Omental fat pad (tissue), 4 donors: Measurements from ENCODE around the gene DCUN1D2. TPM values are rescaled to one million over a fixed set of nuclear protein-coding genes. Genes with fewer than 3 reads are reported as not detected.
"Not testable (repeated sequence)": the region's sequence is repeated elsewhere in the genome, so short reads cannot be mapped to it uniquely, and the experiment has no call there.

Experiments used
- ATAC-seq: fragments of 150-250 bp; one replicate; pipeline ENCODE4 v1.9.1; 2016; ENCODE audit warnings: mild to moderate bottlenecking, moderate library complexity; ENCODE audit not compliant: low FRiP score
- DNase-seq: peaks from one replicate; pipeline ENCODE4 v3.0.0-alpha.2; 2019; ENCODE audit warnings: low spot score
- CTCF ChIP-seq, 3 donors: fragments of 450-650 bp; IDR thresholded peaks; one replicate each; pipeline ENCODE4 v1.5.1; 2016 to 2017; ENCODE audit warnings: antibody characterized with exemption in 3 of 3, mild to moderate bottlenecking in 3 of 3, moderate library complexity in 2 of 3
- total RNA-seq, 4 donors: library from RNA; depleted of rRNA; stranded (reverse); fragments of >200 nt; gene quantifications; one replicate each; pipeline ENCODE4 v1.1.0, GENCODE V29; 2016

The DCUN1D2 gene
- total RNA-seq, 4 donors from 2014 or later, result 10.9 to 28.4 (median 14.5) TPM

DNA sequence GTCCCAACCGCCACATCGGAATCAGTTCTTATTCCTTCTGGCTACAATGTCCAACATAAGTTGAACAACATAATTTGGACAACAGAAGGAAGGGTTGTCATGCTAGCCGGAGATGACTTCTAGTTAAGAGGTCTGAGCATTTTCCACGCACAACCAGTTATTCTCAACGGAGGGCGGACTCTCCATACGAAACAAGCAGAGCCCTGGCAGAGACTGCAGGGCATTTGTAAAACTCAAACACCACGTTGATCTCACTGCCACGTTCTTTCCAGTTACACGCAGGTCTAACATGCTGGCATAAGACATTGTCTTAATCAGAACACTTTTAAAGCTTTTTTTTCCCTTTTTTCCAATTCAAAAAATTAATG lies 38.3 kb upstream of the DCUN1D2 start:
- TF ChIP-seq CTCF (IDR thresholded peaks at IDR 0.05), result no peak
- DNase-seq (no peak), ATAC-seq (no peak)

DNA sequence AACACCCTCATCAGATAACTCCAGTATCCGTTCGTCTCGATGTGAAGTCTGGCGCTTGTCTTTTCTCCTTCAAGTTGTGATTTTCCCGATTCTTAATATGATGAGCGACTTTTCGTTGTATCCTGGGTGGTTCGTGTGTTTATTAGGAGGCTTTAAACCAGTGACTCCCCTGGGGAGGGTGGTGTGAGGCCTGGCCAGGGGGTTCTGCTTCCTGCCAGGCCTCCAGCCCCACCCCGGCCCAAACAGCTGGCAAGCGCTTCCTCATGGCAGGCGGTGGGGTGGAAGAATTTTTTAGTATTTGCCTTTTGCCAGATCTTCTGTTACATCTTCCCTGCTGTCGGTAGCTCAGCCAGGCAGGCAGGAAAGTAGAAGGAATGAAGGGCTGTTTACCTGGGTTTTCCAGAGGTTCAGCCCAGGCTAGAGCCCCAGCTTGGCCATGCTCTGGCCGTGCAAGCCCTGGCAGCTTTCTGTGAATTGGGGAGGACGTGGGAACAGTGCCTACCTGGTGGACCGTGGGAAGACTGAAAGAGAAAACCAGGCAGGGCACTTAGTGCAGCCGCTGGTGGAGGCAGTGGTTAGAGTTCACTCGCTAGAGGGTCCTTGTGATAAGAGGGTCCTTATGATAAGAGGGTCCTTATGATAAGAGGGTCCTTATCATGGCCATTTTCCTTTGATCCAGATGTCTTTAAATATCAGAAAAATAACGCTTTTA lies 37.7 kb upstream of the DCUN1D2 start:
- DNase-seq, result no peak
- no peak for ATAC-seq
- TF ChIP-seq CTCF (IDR thresholded peaks at IDR 0.05), result no peak

DNA sequence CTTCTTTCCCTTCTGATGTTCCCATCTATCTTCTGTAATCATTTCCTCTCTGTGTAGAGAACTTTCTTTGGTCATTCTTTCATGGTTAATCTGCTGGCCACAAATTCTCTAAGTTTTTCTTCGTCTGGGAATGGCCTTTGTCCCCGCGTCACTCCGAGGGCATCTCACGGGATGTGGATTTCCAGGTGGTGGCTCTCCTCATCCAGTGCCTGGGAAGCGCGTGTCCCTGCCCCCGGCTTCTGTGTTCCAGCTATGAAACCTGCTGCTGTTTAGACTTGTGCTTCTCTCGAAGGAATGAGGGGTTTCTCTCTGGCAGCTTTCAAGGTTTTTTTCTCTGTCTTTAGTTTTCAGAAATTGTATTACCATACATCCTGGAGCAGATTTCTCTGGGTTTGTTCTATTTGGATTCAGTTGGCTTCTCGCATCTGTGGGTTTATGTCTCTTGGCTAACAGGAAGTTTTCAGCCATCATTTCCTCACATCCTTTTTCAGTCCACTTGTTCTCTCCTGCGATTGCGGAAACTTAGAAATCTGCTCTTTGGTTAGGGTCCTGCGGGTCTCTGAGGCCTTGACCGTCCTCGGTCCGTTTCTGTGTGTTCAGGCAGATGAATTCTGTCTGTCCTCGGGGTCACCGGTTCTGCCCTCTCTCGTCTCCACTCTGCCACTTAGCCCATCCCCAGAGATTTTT lies 36.9 kb upstream of the DCUN1D2 start:
- DNase-seq, result no peak

DNA sequence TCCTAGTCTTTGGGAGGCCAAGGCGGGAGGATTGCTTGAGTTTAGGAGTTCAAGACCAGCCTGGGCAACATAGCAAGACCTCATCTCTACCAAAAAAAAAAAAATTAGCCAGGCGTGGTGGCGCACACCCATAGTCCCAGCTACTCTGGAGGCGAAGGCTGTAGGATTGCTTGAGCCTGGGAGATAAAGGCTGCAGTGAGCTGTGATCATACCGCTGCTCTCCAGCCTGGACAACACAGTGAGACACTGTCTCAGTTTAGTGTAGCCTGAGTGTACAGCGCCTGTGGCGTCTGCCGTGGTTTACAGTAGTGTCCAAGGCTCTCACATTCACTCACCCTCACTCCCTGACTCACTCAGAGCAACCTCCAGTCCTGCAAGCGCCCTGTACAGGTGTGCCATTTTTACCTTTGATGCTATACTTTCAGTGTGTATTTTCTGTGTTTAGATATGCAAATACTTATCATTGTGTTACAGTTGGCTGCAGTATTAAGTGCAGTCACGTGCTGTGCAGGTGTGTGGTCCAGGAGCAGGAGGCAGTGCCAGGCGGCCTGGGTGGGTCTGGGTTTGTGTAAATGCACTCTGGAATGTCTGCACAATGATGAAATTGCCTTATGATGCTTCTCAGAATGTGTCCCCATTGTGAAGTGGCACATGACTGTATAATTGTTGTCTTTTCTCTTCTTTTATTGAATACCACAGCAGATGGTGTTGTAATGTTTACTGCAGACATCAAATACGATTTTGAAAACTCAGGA lies 36.1 kb upstream of the DCUN1D2 start:
- DNase-seq (no peak), ATAC-seq (no peak)
- no peak for TF ChIP-seq CTCF (IDR thresholded peaks at IDR 0.05)

More for the DNA sequence above, 36.9 kb upstream of the DCUN1D2 start:
- ATAC-seq, result no peak
- no peak for TF ChIP-seq CTCF (IDR thresholded peaks at IDR 0.05)

DNA sequence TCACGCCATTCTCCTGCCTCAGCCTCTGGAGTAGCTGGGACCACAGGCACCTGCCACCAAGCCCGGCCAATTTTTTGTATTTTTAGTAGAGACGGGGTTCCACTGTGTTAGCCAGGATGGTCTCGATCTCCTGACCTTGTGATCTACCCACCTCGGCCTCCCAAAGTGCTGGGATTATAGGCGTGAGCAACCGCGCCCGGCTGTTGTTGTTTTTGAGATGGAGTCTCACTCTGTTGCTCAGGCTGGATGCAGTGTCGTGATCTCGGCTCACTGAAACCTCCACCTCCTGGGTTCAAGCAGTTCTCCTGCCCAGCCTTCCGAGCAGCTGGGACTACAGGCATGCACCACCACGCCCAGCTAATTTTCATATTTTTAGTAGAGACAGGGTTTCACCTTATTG lies 31.9 kb upstream of the DCUN1D2 start:
- not testable (repeated sequence) for ATAC-seq, DNase-seq

- TF ChIP-seq CTCF (IDR thresholded peaks at IDR 0.05), result no peak
- ATAC-seq (no peak), DNase-seq (no peak)
Observed at GRCh38 chr13:113520571-113520970, 30.1 kb upstream of the DCUN1D2 start.

DNA sequence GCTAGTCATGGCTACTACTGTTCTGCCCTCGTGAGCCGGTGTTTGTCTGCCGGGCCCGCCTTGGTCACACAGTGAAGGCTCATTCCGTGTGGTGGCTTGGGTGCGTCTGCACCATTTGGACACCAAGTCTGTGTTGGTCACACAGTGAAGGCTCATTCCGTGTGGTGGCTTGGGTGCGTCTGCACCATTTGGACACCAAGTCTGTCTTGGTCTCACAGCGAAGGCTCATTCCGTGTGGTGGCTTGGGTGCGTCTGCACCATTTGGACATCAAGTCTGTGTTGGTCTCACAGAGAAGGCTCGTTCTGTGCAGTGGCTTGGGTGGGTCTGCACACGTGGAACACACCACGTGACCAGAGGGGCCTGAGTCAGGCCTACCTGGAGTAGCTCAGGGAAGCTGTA lies 29.0 kb upstream of the DCUN1D2 start:
- TF ChIP-seq CTCF (IDR thresholded peaks at IDR 0.05), result no peak
- ATAC-seq, result no peak
- no peak for DNase-seq
